BLaER1 (cell line): ENCODE results near the gene SRSF10.

ENCODE experiments used
- H3K27ac ChIP-seq: shearing (Covaris generic); formaldehyde crosslinking; 2 replicates; pipeline ENCODE4 v1.8.1; 2022
- H3K27me3 ChIP-seq: shearing (Covaris generic); formaldehyde crosslinking; 2 replicates; pipeline ENCODE4 v1.8.1; 2022
- H3K36me3 ChIP-seq: shearing (Covaris generic); formaldehyde crosslinking; 2 replicates; pipeline ENCODE4 v1.8.1; 2022
- H3K4me1 ChIP-seq: shearing (Covaris generic); formaldehyde crosslinking; 2 replicates; pipeline ENCODE4 v1.8.1; 2022
- H3K4me2 ChIP-seq: shearing (Covaris generic); formaldehyde crosslinking; 2 replicates; pipeline ENCODE4 v1.8.1; 2022
- H3K4me3 ChIP-seq: shearing (Covaris generic); formaldehyde crosslinking; 2 replicates; pipeline ENCODE4 v1.8.1; 2022
- H3K9ac ChIP-seq: shearing (Covaris generic); formaldehyde crosslinking; 2 replicates; pipeline ENCODE4 v1.8.1; 2022
- H3K9me3 ChIP-seq: shearing (Covaris generic); formaldehyde crosslinking; 2 replicates; pipeline ENCODE4 v1.8.1; 2022
- H4K20me1 ChIP-seq: shearing (Covaris generic); formaldehyde crosslinking; 2 replicates; pipeline ENCODE4 v1.8.1; 2022
- Cebpa-rat ChIP-seq: shearing (Covaris generic); IDR thresholded peaks from 2 replicates; pipeline ENCODE4 v1.8.1; 2022

SRSF10 gene

DNA sequence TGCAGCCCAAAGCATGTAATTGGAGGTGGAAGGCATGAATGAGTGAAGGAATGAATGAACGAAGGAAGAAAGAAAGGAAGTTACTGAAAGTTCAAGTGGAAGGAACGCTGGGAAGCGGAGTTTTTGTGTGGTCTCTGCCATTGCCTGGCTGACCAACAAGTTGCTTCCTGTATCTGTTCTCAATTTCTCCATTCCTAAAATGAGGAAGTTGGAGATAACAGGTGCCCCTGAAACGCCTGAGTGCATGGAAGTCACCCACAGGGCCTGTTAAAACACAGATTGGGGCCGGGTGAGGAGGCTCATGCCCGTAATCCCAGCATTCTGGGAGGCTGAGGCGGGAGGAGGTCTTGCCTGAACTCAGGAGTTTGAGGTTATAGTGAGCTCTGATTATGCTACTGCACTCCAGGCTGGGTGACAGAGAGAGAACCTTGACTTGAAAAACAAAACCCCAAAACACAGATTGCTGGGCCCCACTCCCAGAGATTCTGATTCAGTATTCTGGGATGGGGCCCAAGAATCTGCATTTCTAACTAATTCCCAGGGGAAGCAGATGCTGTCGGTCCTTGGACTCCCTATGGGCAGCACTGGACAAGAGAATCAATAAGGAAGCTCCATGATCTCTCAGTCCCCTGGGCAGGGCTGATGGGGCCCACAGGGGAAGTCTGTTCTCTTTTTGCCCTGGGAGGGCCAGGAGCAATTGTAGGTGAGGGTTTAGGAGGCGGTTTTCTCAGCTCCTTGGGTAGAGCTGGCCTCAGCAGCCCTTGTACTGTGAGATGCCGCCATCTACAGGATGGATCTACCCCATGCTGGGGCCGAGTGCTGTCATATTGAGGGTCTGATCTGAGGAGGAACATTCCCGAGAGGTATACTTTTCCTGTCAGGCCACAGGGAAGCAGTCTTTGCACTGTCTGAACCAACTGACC, 63.7 kb downstream of the SRSF10 start:
- Histone ChIP-seq H3K9me3 (no peaks in the 10 kb centered on the region), H3K9ac (peak overlapping the region; percentile 24; the same call in 1 of the 2 replicates), H3K27ac (peak overlapping the region; percentile 60)

GRCh38 chr1:23915466-23915865, 64.7 kb downstream of the SRSF10 start:
- Histone ChIP-seq H3K4me2 (peak overlapping the region; percentile 90), H3K4me1 (peaks cover 99% of the 10 kb centered on the region)

More for the DNA sequence above, 63.7 kb downstream of the SRSF10 start:
- Histone ChIP-seq H3K4me2 (peak overlapping the region; percentile 90), H3K36me3 (no peaks in the 10 kb centered on the region), H3K4me3 (no peak overlapping the region), H3K4me1 (peaks cover 99% of the 10 kb centered on the region), H4K20me1 (no peaks in the 10 kb centered on the region), H3K27me3 (no peaks in the 10 kb centered on the region)
- no peak for TF ChIP-seq Cebpa-rat

DNA sequence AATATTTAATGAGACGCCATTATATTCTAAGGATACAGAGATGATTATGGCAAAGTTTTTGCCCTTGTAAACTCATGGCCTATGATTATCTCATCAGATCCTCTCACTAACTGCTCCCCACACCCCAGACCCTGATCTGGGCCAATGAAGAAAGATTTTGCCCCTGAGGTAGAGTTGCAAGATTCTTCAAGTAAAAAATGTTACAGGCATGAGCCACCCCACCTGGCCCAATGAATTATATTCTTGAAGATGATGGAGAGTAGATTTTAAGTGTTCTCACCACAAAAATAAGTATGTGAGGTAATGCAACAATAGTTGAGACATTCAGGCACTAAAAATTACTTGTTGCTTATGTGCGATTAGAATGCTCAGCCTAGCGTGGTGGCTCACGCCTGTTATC, 65.2 kb downstream of the SRSF10 start:
- peak overlapping the region; percentile 90; the same call in 1 of the 2 replicates for H3K4me2 ChIP-seq
- no peaks in the 10 kb centered on the region for H3K9me3 ChIP-seq
- H3K4me1 ChIP-seq = peaks cover 99% of the 10 kb centered on the region
- peak overlapping the region; percentile 14; the same call in 1 of the 2 replicates for H3K27ac ChIP-seq
- no peak overlapping the region for H3K9ac ChIP-seq
- no peak overlapping the region for H3K4me3 ChIP-seq
- H4K20me1 ChIP-seq = no peaks in the 10 kb centered on the region
- no peaks in the 10 kb centered on the region for H3K27me3 ChIP-seq
- TF ChIP-seq Cebpa-rat = no peak
- no peaks in the 10 kb centered on the region for H3K36me3 ChIP-seq

More at GRCh38 chr1:23915466-23915865, 64.7 kb downstream of the SRSF10 start:
- H3K4me3 ChIP-seq = no peak overlapping the region
- no peak for TF ChIP-seq Cebpa-rat
- H3K27ac ChIP-seq = peak overlapping the region; percentile 60; the same call in 1 of the 2 replicates
- H4K20me1 ChIP-seq = no peaks in the 10 kb centered on the region
- H3K9ac ChIP-seq = no peak overlapping the region
- no peaks in the 10 kb centered on the region for H3K9me3 ChIP-seq
- H3K27me3 ChIP-seq = no peaks in the 10 kb centered on the region
- no peaks in the 10 kb centered on the region for H3K36me3 ChIP-seq
